GM12878 (cell line): ENCODE data around the gene STK38. TPM values are rescaled to one million over a fixed set of nuclear protein-coding genes. Genes with fewer than 3 reads are reported as not detected.

Experiments used
- ATF2 ChIP-seq: IDR thresholded peaks from 2 replicates; pipeline ENCODE4 v1.6.1; 2012; ENCODE audit warnings: low read length, inconsistent platforms
- ATF7 ChIP-seq: fragments of 450-650 bp; IDR thresholded peaks from 2 replicates; pipeline ENCODE4 v1.6.1; 2016; ENCODE audit warnings: low read depth, mild to moderate bottlenecking
- CUX1 ChIP-seq: IDR thresholded peaks from 2 replicates; pipeline ENCODE4 v1.6.1; 2012; ENCODE audit warnings: improper control_type of control experiment, low read depth, low read length; ENCODE audit not compliant: insufficient replicate concordance
- DPF2 ChIP-seq: fragments of 450-650 bp; IDR thresholded peaks from 2 replicates; pipeline ENCODE4 v1.6.1; 2017; ENCODE audit warnings: mild to moderate bottlenecking
- E2F4 ChIP-seq: IDR thresholded peaks from 2 replicates; pipeline ENCODE4 v1.6.1; 2012; ENCODE audit warnings: low read depth, low read length, improper control_type of control experiment
- E4F1 ChIP-seq: fragments of 450-650 bp; IDR thresholded peaks from 2 replicates; pipeline ENCODE4 v1.6.1; 2018; ENCODE audit warnings: borderline replicate concordance, mild to moderate bottlenecking; ENCODE audit not compliant: partially characterized antibody
- EGR1 ChIP-seq, 2 experiments: IDR thresholded peaks; 1 replicate in 1 of 2; 2 replicates in 1 of 2; pipeline ENCODE4 v1.6.1; 2011 to 2012; ENCODE audit warnings: low read depth in 2 of 2, low read length in 2 of 2, borderline replicate concordance in 1 of 2, mild to moderate bottlenecking in 1 of 2, moderate library complexity in 1 of 2
- IKZF1 ChIP-seq: fragments of 450-650 bp; conservative IDR thresholded peaks from 2 replicates; pipeline ENCODE4 v1.6.1; 2017; ENCODE audit warnings: antibody characterized with exemption, mild to moderate bottlenecking
- PAX8 ChIP-seq: fragments of 450-650 bp; IDR thresholded peaks from 2 replicates; pipeline ENCODE4 v1.6.1; 2017; ENCODE audit warnings: mild to moderate bottlenecking, moderate library complexity
- RAD51 ChIP-seq: fragments of 450-650 bp; IDR thresholded peaks from 2 replicates; pipeline ENCODE4 v1.6.1; 2016; ENCODE audit warnings: moderate library complexity, mild to moderate bottlenecking, inconsistent platforms
- RELA ChIP-seq: fragments of 450-650 bp; IDR thresholded peaks from 2 replicates; pipeline ENCODE4 v1.8.0; 2014; ENCODE audit warnings: borderline replicate concordance; ENCODE audit not compliant: partially characterized antibody
- SIN3A ChIP-seq: IDR thresholded peaks from 2 replicates; pipeline ENCODE4 v1.6.1; 2012; ENCODE audit warnings: low read depth, low read length, improper control_type of control experiment
- SIX5 ChIP-seq: IDR thresholded peaks from 2 replicates; pipeline ENCODE4 v1.6.1; 2011; ENCODE audit warnings: mild to moderate bottlenecking, low read depth, low read length, moderate library complexity; ENCODE audit not compliant: severe bottlenecking
- SKIL ChIP-seq: fragments of 450-650 bp; IDR thresholded peaks from 2 replicates; pipeline ENCODE4 v1.6.1; 2017; ENCODE audit warnings: mild to moderate bottlenecking, low read depth, inconsistent platforms; ENCODE audit not compliant: poor library complexity, severe bottlenecking
- SMAD5 ChIP-seq: IDR thresholded peaks from 2 replicates; pipeline ENCODE4 v1.6.1; 2016; ENCODE audit warnings: antibody characterized with exemption, low read depth
- SMARCA5 ChIP-seq: fragments of 450-650 bp; IDR thresholded peaks from 2 replicates; pipeline ENCODE4 v1.6.1; 2017; ENCODE audit warnings: mild to moderate bottlenecking
- polyA plus RNA-seq, 11 experiments: library from polyadenylated mRNA; depleted of rRNA in 4 of 11; unstranded in 6 of 11; stranded (reverse) in 5 of 11; fragments of >200 nt; fragmentation: Nextera tagmentation in 4 of 11; fragmentation: Illumina TruSeq in 1 of 11; extraction: Ambion mirVana in 4 of 11; extraction: Trizol in 1 of 11; gene quantifications; 1 replicate in 1 of 11; 2 replicates in 10 of 11; pipeline versions ENCODE4 v1.2.1 to v1.2.3, GENCODE V29; 2011 to 2016; ENCODE audit warnings: inconsistent platforms in 2 of 11, missing spikeins in 2 of 11, low read depth in 1 of 11
- total RNA-seq, 4 experiments: library from RNA; depleted of rRNA in 3 of 4; stranded (reverse); fragments of >200 nt in 3 of 4; fragmentation: Illumina TruSeq in 1 of 4; extraction: Trizol in 1 of 4; gene quantifications; 2 replicates each; pipeline versions ENCODE4 v1.2.1 to v1.2.3, GENCODE V29; 2013 to 2021

Gene STK38
- total and polyA plus RNA-seq, 10 of the 15 experiments (the other 5 are each of a cell fraction or from before 2014, with no cell fraction given): 4.1 to 18.7 (median 13.6) TPM

GRCh38 chr6:36559011-36559793 lies 11.9 kb upstream of the STK38 start (continued):
- TF ChIP-seq CUX1 (peak; percentile 69), RELA (no peak), SMAD5 (no peak), SMARCA5 (no peak), ATF7 (peak; percentile 95), E4F1 (no peak), IKZF1 (peak; percentile 36; the same call in 1 of the 2 replicates), E2F4 (no peak), SIX5 (no peak), SIN3A (no peak), PAX8 (0 out of 2 replicates have a peak, but pooled peaks have one; percentile 63), DPF2 (peak; percentile 61; the same call in 1 of the 2 replicates), ATF2 (no peak), RAD51 (peak; percentile 26; the same call in 1 of the 2 replicates), SKIL (no peak), EGR1 (IDR thresholded peaks at IDR 0.05; ENCODE audit: borderline replicate concordance in 1 of 2, low read depth in 2 of 2, low read length in 2 of 2) (no peak)
